ENCODE data around the gene CUL9.
"Not testable (repeated sequence)": the region's sequence is repeated elsewhere in the genome, so short reads cannot be mapped to it uniquely, and the experiment has no call there.

DNA sequence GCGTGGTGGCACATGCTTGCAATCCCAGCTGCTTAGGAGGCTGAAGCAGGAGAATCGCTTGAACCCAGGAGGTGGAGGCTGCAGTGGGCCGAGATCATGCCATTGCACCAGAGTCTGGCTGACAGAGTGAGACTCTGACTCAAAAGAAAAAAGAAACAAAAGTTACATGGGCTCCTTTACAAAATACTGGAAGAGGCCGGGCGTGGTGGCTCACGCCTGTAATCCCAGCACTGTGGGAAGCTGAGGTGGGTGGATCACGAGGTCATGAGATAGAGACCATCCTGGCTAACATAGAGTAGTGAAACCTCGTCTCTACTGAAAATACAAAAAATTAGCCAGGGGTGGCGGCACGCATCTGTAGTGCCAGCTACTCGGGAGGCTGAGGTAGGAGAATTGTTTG lies 42.0 kb upstream of the CUL9 start:
- TF ChIP-seq EZH2 (IDR thresholded peaks at IDR 0.05; ENCODE audit: low read depth, unreplicated experiment); CTCF (conservative IDR thresholded peaks at IDR 0.05; ENCODE audit: low read depth in 2 of 2); POLR2AphosphoS5 (IDR thresholded peaks at IDR 0.05; ENCODE audit: low read depth); EZH2phosphoT487 (IDR thresholded peaks at IDR 0.05; ENCODE audit: unreplicated experiment); ETS1 (IDR thresholded peaks at IDR 0.05); ZNF114 (CRISPR knock-in tag; IDR thresholded peaks at IDR 0.05); REST (IDR thresholded peaks at IDR 0.05; ENCODE audit: unreplicated experiment); JUNB (IDR thresholded peaks at IDR 0.05; ENCODE audit: unreplicated experiment): not testable (repeated sequence)
